Adrenal gland (tissue), 12 donors: ENCODE results near the gene ANKLE1. TPM values are rescaled to one million over a fixed set of nuclear protein-coding genes. Genes with fewer than 3 reads are reported as not detected.
A peak's percentile ranks its signal among the peaks of the same experiment; 100 is the strongest.

ENCODE experiments used
- DNase-seq, 7 donors: peaks; one replicate each; pipeline ENCODE4 v3.0.0-alpha.2; 2019 to 2020
- H3K27ac ChIP-seq, 5 donors: fragments of 200-600 bp; sonication (generic) in 4 of 5; 1 replicate in 3 of 5; 2 replicates in 2 of 5; pipeline versions ENCODE4 v1.5.1 to v1.8.0; 2016 to 2020; ENCODE audit warnings: mild to moderate bottlenecking in 1 of 5
- H3K27me3 ChIP-seq: fragments of 200-600 bp; 2 replicates; pipeline ENCODE4 v1.8.0; 2021
- H3K36me3 ChIP-seq, 2 donors: fragments of 200-600 bp; replicated peaks in 1 of 2; 1 replicate in 1 of 2; 2 replicates in 1 of 2; pipeline versions ENCODE4 v1.5.1 to v1.8.0; 2018 to 2022
- H3K4me1 ChIP-seq, 2 donors: fragments of 200-600 bp; replicated peaks in 1 of 2; 1 replicate in 1 of 2; 2 replicates in 1 of 2; pipeline versions ENCODE4 v1.5.1 to v1.8.0; 2018 to 2021
- H3K4me3 ChIP-seq, 4 donors: fragments of 200-600 bp; sonication (generic) in 3 of 4; one replicate each; pipeline ENCODE4 v1.5.1; 2016 to 2018
- H3K9me3 ChIP-seq, 3 donors: fragments of 200-600 bp; sonication (generic) in 1 of 3; replicated peaks in 1 of 3; 1 replicate in 2 of 3; 2 replicates in 1 of 3; pipeline versions ENCODE4 v1.5.1 to v1.8.0; 2016 to 2021
- POLR2A ChIP-seq, 2 donors: fragments of 450-650 bp; IDR thresholded peaks; one replicate each; pipeline ENCODE4 v1.6.1; 2017; ENCODE audit warnings: antibody characterized with exemption in 2 of 2, mild to moderate bottlenecking in 2 of 2, moderate library complexity in 1 of 2
- WGBS, 4 donors: extraction: QIAGEN DNeasy Blood & Tissue Kit in 2 of 4; methylation state at CpG; one replicate each; pipeline versions ENCODE4 v1.1.5 to v1.1.7; 2013 to 2017; 5-methylcytosine and 5-hydroxymethylcytosine counted together
- intact Hi-C, 2 donors: fragments of 100-400 bp; cut with DNase I; formaldehyde crosslinking; loops; one replicate each; pipeline versions ENCODE4 v1.14.1 to v1.15.0; 2022 to 2023
- polyA plus RNA-seq, 3 donors: library from polyadenylated mRNA; stranded (reverse); fragments of 200-250 nt in 2 of 3; fragments of 350-450 nt in 1 of 3; fragmentation: Illumina TruSeq in 1 of 3; extraction: RNeasy Lipid Tissue Mini Kit (QIAGEN cat#74804) in 1 of 3; gene quantifications; one replicate each; pipeline ENCODE4 v1.2.3, GENCODE V29; 2013 to 2014
- total RNA-seq, 9 donors: library from RNA; depleted of rRNA in 4 of 9; stranded (reverse); fragments of >200 nt in 4 of 9; fragments of 120-200 nt in 1 of 9; fragmentation: NEBNext Ultra II Directional in 1 of 9; extraction: Animal tissue kit (Norgen Biotek cat#: 25700) in 1 of 9; gene quantifications; one replicate each; pipeline versions ENCODE4 v1.1.0 to v1.2.4, GENCODE V29; 2013 to 2023
- TF ChIP-seq, protein P1 (sequence below), 6 experiments: fragments of 450-650 bp in 4 of 6; fragments of 200-600 bp in 2 of 6; sonication (generic) in 1 of 6; IDR thresholded peaks; 1 replicate in 5 of 6; 2 replicates in 1 of 6; pipeline versions ENCODE4 v1.5.1 to v1.8.0; 2016 to 2021; ENCODE audit warnings: antibody characterized with exemption in 6 of 6, mild to moderate bottlenecking in 2 of 6, moderate library complexity in 1 of 6
- donor health status: healthy with polysubstance abuse.
- donor health status: Bipolar disorder and iron deficiency.
- donor health status: DM: yes; HTN: yes; CAD: no.
- donor health status: DM: no; HTN: no; CAD: no.
- donor health status: DM: no; HTN: no; CAD: no.
- donor health status: DM: yes; HTN: yes; CAD: no.

Gene ANKLE1
- total and polyA plus RNA-seq, 12 donors, result 0.11 to 1.8 (median 0.38) TPM

DNA sequence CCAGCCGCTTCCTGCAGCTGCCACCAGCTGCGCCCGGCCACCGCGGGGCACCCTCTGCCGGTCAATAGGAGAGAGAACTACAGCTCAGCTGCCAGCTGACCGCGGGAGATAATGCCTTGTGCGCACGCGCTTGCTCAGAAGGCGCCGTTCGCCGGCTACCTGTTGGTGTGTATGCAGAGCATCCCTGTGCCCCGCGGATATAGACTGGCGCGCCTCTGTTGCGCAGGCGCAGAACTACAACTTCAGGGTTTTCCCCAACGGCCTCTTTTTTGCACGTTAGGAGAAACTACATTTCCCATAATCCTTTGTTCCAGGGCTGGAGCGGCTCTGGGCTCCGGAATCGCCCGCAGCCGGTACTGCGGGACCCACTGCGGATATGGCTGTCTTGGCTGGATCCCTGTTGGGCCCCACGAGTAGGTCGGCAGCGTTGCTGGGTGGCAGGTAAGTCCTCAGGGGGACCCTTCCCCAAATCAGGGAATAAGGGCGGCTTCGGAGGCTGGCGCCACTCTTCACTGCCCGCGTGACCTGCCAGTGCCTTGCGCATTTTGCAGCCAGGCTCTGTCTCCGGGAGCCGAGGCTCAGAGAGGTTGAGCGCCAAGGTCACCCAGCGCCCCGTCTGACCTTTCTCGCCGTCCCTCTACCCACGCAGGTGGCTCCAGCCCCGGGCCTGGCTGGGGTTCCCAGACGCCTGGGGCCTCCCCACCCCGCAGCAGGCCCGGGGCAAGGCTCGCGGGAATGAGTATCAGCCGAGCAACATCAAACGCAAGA, 24.0 kb downstream of the ANKLE1 start, which contains the start of gene MRPL34:
Gene MRPL34, plus strand, starts transcription at position 356 of the 768 bp plus-strand sequence. Its CDS starts 21 bp downstream, at position 377.
- peaks cover 42 to 56% of the 10 kb centered on the region in 2 donors for H3K4me1 ChIP-seq
- WGBS, 4 donors, result 0 to 1% (median 0%) methylated on average over 6 to 55 of the region's 55 CpGs
- intact Hi-C loops, result loop anchor here in 1 of 2 donors (10.0 kb wide), 1 partner anchor 79 kb away; no protein-coding TSS in a partner anchor

DNA sequence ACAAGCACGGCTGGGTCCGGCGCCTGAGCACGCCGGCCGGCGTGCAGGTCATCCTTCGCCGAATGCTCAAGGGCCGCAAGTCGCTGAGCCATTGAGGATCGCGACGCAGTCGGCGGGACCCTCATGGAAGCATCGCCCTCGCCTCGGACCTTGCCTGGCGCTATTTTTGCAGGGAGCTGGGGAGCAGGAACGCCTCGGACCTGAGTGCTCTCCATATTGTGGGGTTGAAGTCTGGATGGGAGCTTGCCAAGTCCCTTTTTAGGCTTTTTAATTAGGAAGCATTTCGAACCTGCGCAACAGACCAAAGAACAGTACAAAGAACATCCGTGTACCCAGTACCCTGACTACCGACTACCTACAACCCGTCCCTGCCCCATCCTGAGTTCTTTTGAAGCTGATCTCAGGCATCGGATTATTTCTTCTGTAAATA, 24.6 kb downstream of the ANKLE1 start:
- Histone ChIP-seq H3K36me3 (no peaks in the 10 kb centered on the region), H3K27me3 (no peaks in the 10 kb centered on the region), H3K9me3 (no peaks in the 10 kb centered on the region), H3K27ac (peak overlapping the region; percentile 81 to 97 (median 90)), H3K4me3 (peak overlapping the region; percentile 24 to 75 (median 67)), H3K4me1 (peaks cover 46 to 62% of the 10 kb centered on the region in 2 donors)
- intact Hi-C loops, result loop anchor here in 1 of 2 donors (10.0 kb wide), 1 partner anchor 79 kb away; no protein-coding TSS in a partner anchor
- TF ChIP-seq, protein P1, sequence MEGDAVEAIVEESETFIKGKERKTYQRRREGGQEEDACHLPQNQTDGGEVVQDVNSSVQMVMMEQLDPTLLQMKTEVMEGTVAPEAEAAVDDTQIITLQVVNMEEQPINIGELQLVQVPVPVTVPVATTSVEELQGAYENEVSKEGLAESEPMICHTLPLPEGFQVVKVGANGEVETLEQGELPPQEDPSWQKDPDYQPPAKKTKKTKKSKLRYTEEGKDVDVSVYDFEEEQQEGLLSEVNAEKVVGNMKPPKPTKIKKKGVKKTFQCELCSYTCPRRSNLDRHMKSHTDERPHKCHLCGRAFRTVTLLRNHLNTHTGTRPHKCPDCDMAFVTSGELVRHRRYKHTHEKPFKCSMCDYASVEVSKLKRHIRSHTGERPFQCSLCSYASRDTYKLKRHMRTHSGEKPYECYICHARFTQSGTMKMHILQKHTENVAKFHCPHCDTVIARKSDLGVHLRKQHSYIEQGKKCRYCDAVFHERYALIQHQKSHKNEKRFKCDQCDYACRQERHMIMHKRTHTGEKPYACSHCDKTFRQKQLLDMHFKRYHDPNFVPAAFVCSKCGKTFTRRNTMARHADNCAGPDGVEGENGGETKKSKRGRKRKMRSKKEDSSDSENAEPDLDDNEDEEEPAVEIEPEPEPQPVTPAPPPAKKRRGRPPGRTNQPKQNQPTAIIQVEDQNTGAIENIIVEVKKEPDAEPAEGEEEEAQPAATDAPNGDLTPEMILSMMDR (IDR thresholded peaks at IDR 0.05), result no peak
- TF ChIP-seq POLR2A (IDR thresholded peaks at IDR 0.05), result no peak
- WGBS, 4 donors, result 5 to 14% (median 9%) methylated on average over 23 to 28 of the region's 28 CpGs
- no peak for DNase-seq

More for the DNA sequence above, 24.0 kb downstream of the ANKLE1 start, which contains the start of gene MRPL34:
- H3K27ac ChIP-seq, result peak within 1 kb of the TSS; percentile 81 to 97 (median 90)
- peak; percentile 34 to 92 for TF ChIP-seq POLR2A (IDR thresholded peaks at IDR 0.05)
- TF ChIP-seq, protein P1 (IDR thresholded peaks at IDR 0.05), result peak; percentile 70 to 95 (median 94)
- H3K9me3 ChIP-seq, result no peaks in the 10 kb centered on the region
- no peaks in the 10 kb centered on the region for H3K27me3 ChIP-seq
- H3K4me3 ChIP-seq, result peak within 1 kb of the TSS; percentile 24 to 75 (median 67)
- peak; percentile 97 to 99 (median 99) for DNase-seq
- no peaks in the 10 kb centered on the region for H3K36me3 ChIP-seq

DNA sequence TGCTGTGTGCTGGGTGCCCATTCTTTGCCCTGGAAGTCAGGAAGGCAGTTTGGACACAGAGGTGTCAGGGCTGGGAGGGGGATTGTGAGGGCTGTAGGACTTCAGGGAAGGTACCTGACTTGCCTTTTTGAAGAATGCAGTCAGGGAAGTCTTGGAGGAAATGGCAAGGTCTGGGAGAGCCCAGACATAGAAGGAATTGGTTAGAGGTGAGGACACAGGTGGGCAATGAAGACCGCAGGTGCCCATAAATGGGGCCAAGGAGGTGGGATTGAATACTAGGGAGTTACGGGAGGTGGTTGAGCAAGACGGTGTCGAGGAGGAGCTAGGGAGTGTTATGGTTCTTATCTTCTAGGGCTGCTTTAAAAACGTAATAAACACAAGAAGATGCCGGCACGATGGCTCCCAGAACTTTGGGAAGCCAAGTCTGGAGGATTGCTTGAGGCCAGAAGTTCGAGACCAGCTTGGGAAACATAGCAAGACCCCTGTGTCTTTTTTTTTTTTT, 26.2 kb downstream of the ANKLE1 start:
- Histone ChIP-seq H3K36me3 (no peaks in the 10 kb centered on the region), H3K4me3 (no peak overlapping the region), H3K4me1 (peaks cover 52 to 67% of the 10 kb centered on the region in 2 donors), H3K27me3 (no peaks in the 10 kb centered on the region), H3K27ac (no peak overlapping the region), H3K9me3 (no peaks in the 10 kb centered on the region)
- TF ChIP-seq POLR2A (IDR thresholded peaks at IDR 0.05), result no peak
- TF ChIP-seq, protein P1 (IDR thresholded peaks at IDR 0.05), result no peak
- DNase-seq, result no peak
- 88 to 92% (median 90%) methylated on average over 8 of the region's 8 CpGs for WGBS, 4 donors
- intact Hi-C loops, result loop anchor here in 1 of 2 donors (10.0 kb wide), 1 partner anchor 77 kb away; no protein-coding TSS in a partner anchor
